ENCODE measurements around the gene LIMK1. TPM values are rescaled to one million over a fixed set of nuclear protein-coding genes. Genes with fewer than 3 reads are reported as not detected.
A peak's percentile ranks its signal among the peaks of the same experiment; 100 is the strongest.

LIMK1 gene
- polyA plus RNA-seq, 2 of the 4 experiments (the other 2 are of a cell fraction): 17.6 to 28.9 TPM

GRCh38 chr7:74078461-74078860 lies 5.1 kb upstream of the LIMK1 start:
- ATAC-seq (no peak), FAIRE-seq (no peak), DNase-seq (ENCODE audit: low read depth in 1 of 2, low spot score in 1 of 2) (no peak)
- Histone ChIP-seq H3K4me2 (no peak overlapping the region), H3K27ac (peak overlapping the region in 1 of 2 experiments; percentile 14; a peak in 1 of 6 replicates), H3K4me3 (no peak overlapping the region), H3K9me3 (no peaks in the 10 kb centered on the region), H3K4me1 (peaks cover 16% of the 10 kb centered on the region)
- ChIA-PET POLR2A (no interaction called here), CTCF (interaction anchor here (0.6 to 4.6 kb wide), 4 partner anchors 11 to 323 kb away, joined by 3 to 36 read pairs (median 4); no protein-coding TSS in a partner anchor)
- TF ChIP-seq HMGXB4 (CRISPR knock-in tag; IDR thresholded peaks at IDR 0.05; ENCODE audit: borderline replicate concordance) (no peak), HOXB13 (CRISPR knock-in tag; IDR thresholded peaks at IDR 0.05; ENCODE audit: low read depth) (no peak), PBX3 (IDR thresholded peaks at IDR 0.05) (no peak), REST (IDR thresholded peaks at IDR 0.05) (no peak), CHD4 (IDR thresholded peaks at IDR 0.05; ENCODE audit: borderline replicate concordance) (no peak), RAD21 (conservative IDR thresholded peaks at IDR 0.05 in 1 of 2, IDR thresholded peaks at IDR 0.05 in 1 of 2) (no peak), ELK1 (IDR thresholded peaks at IDR 0.05; ENCODE audit: low read depth, low read length) (no peak), CTCF (IDR thresholded peaks at IDR 0.05) (no peak), HDAC2 (IDR thresholded peaks at IDR 0.05) (no peak), SREBF2 (IDR thresholded peaks at IDR 0.05) (no peak), CHD2 (IDR thresholded peaks at IDR 0.05; ENCODE audit: low read length, partially characterized antibody) (no peak), EHF (CRISPR knock-in tag; IDR thresholded peaks at IDR 0.05) (no peak), JUN (IDR thresholded peaks at IDR 0.05) (no peak), BCL3 (IDR thresholded peaks at IDR 0.05) (no peak), MAZ (IDR thresholded peaks at IDR 0.05; ENCODE audit: borderline replicate concordance, low read depth, low read length) (no peak), CBX8 (IDR thresholded peaks at IDR 0.05) (no peak), EP300 (IDR thresholded peaks at IDR 0.05) (no peak)
- WGBS (ENCODE audit: missing lambda C conversion rate): 91% methylated on average over 2 of the region's 2 CpGs
